HCT116 (cell line): ENCODE data around the gene GPI. TPM values are rescaled to one million over a fixed set of nuclear protein-coding genes. Genes with fewer than 3 reads are reported as not detected.
A peak's percentile ranks its signal among the peaks of the same experiment; 100 is the strongest.

Source experiments
- ATAC-seq: fragments of 200-7000 bp; cut with Tn5 transposase; 2 replicates; pipeline ENCODE4 v1.9.1; 2020; ENCODE audit warnings: mild to moderate bottlenecking, moderate library complexity
- BruUV-seq: library from RNA; stranded (reverse); fragments of 400-500 nt; replicated peaks from 2 replicates; lab custom pipeline; 2021; lab: Mats Ljungman, UMichigan
- CTCF ChIA-PET: fragments of 300-600 bp; sonication (Branson Sonifier 250); formaldehyde crosslinking; loops from one replicate; lab custom pipeline; 2021; ENCODE audit warnings: antibody characterized with exemption; lab: Charles Lee
- POLR2A ChIA-PET: fragments of 300-600, 350-600 bp; sonication (Branson Sonifier 250); formaldehyde crosslinking; loops from one replicate; lab custom pipeline; 2021; ENCODE audit warnings: antibody characterized with exemption; lab: Charles Lee
- RAD21 ChIA-PET, 2 experiments: fragments of 300-600 bp; sonication (Branson Sonifier 250); formaldehyde crosslinking; loops; one replicate each; lab custom pipeline; 2023; ENCODE audit warnings: low total read pairs in 2 of 2; ENCODE audit not compliant: uncharacterized antibody in 2 of 2, unreplicated experiment in 2 of 2, low non-redundant PET in 1 of 2; lab: Charles Lee
- DNase-seq: peaks from one replicate; pipeline ENCODE4 v3.0.0-alpha.2; 2010; ENCODE audit warnings: low read depth, low spot score
- H2AFZ ChIP-seq: fragments of 200-600 bp; shearing (Covaris generic), sonication (generic); 2 replicates; pipeline ENCODE4 v1.6.1; 2017; ENCODE audit warnings: low read depth, mixed run types, mixed read lengths, antibody characterized with exemption, low read length; ENCODE audit not compliant: poor library complexity, severe bottlenecking
- H3K27ac ChIP-seq: 2 replicates; pipeline ENCODE4 v1.5.1; 2012; ENCODE audit warnings: low read depth, low read length
- H3K27me3 ChIP-seq: fragments of 200-600 bp; sonication (generic); 2 replicates; pipeline ENCODE4 v1.6.1; 2016; ENCODE audit warnings: mixed run types, low read length, mixed read lengths; ENCODE audit not compliant: insufficient read depth
- H3K36me3 ChIP-seq, 2 experiments: fragments of 200-500 bp in 1 of 2; fragments of 200-600 bp in 1 of 2; sonication (Bioruptor generic) in 1 of 2; sonication (generic) in 1 of 2; 2 replicates each; pipeline versions ENCODE4 v1.5.1 to v1.6.1; 2014 to 2016; ENCODE audit warnings: low read length in 2 of 2, inconsistent platforms in 1 of 2, mixed read lengths in 1 of 2, mixed run types in 1 of 2; ENCODE audit not compliant: insufficient read depth in 2 of 2, control insufficient read depth in 1 of 2
- H3K4me1 ChIP-seq, 2 experiments: fragments of 200-600 bp in 1 of 2; sonication (generic) in 1 of 2; 2 replicates each; pipeline versions ENCODE4 v1.5.1 to v1.6.1; 2012 to 2017; ENCODE audit warnings: low read length in 2 of 2, inconsistent platforms in 1 of 2, mild to moderate bottlenecking in 1 of 2, mixed read lengths in 1 of 2, mixed run types in 1 of 2, moderate library complexity in 1 of 2; ENCODE audit not compliant: insufficient read depth in 2 of 2, control insufficient read depth in 1 of 2
- H3K4me2 ChIP-seq: fragments of 200-600 bp; sonication (generic); 2 replicates; pipeline ENCODE4 v1.6.1; 2017; ENCODE audit warnings: mixed run types, low read length, mixed read lengths
- H3K4me3 ChIP-seq, 2 experiments: fragments of 200-600 bp in 1 of 2; sonication (generic) in 1 of 2; replicated peaks in 1 of 2; 2 replicates each; pipeline ENCODE4 v1.5.1; 2011 to 2016; ENCODE audit warnings: low read length in 2 of 2, control low read depth in 1 of 2, low read depth in 1 of 2, mild to moderate bottlenecking in 1 of 2, mixed read lengths in 1 of 2, mixed run types in 1 of 2
- H3K79me2 ChIP-seq: fragments of 200-600 bp; sonication (generic); 2 replicates; pipeline ENCODE4 v1.6.1; 2017; ENCODE audit warnings: mild to moderate bottlenecking, mixed run types, low read length, moderate library complexity, mixed read lengths; ENCODE audit not compliant: insufficient read depth
- H3K9ac ChIP-seq: fragments of 200-600 bp; sonication (generic); 2 replicates; pipeline ENCODE4 v1.6.1; 2016; ENCODE audit warnings: low read length, mixed read lengths
- H3K9me2 ChIP-seq: fragments of 200-600 bp; sonication (generic), shearing (Covaris generic); 2 replicates; pipeline ENCODE4 v1.6.1; 2017; ENCODE audit warnings: mixed run types, mild to moderate bottlenecking, moderate library complexity; ENCODE audit not compliant: insufficient read depth
- H3K9me3 ChIP-seq, 2 experiments: fragments of 200-500 bp in 1 of 2; fragments of 200-600 bp in 1 of 2; sonication (Bioruptor generic) in 1 of 2; sonication (generic) in 1 of 2; 2 replicates each; pipeline ENCODE4 v1.6.1; 2014 to 2017; ENCODE audit warnings: low read length in 2 of 2, mixed read lengths in 2 of 2, inconsistent platforms in 1 of 2, low read depth in 1 of 2, mild to moderate bottlenecking in 1 of 2, mixed run types in 1 of 2, moderate library complexity in 1 of 2; ENCODE audit not compliant: control insufficient read depth in 1 of 2, insufficient read depth in 1 of 2
- H4K20me1 ChIP-seq: fragments of 200-600 bp; sonication (generic), shearing (Covaris generic); 2 replicates; pipeline ENCODE4 v1.6.1; 2017; ENCODE audit warnings: mixed run types, mild to moderate bottlenecking, moderate library complexity; ENCODE audit not compliant: insufficient read depth
- CEBPB ChIP-seq: IDR thresholded peaks from 2 replicates; pipeline ENCODE4 v1.6.1; 2012; ENCODE audit warnings: low read depth
- ELF1 ChIP-seq: IDR thresholded peaks from 2 replicates; pipeline ENCODE4 v1.6.1; 2012; ENCODE audit warnings: low read depth, borderline replicate concordance
- EZH2 ChIP-seq: fragments of 200-600 bp; sonication (generic); IDR thresholded peaks from 2 replicates; pipeline ENCODE4 v1.6.1; 2017; ENCODE audit warnings: antibody characterized with exemption, mixed run types
- JUND ChIP-seq: IDR thresholded peaks from 2 replicates; pipeline ENCODE4 v1.6.1; 2012
- POLR2A ChIP-seq: IDR thresholded peaks from 2 replicates; pipeline ENCODE4 v1.7.0; 2011; ENCODE audit warnings: borderline replicate concordance; ENCODE audit not compliant: insufficient read depth, insufficient read length; ENCODE audit errors: extremely low read depth
- POLR2AphosphoS5 ChIP-seq: IDR thresholded peaks from 2 replicates; pipeline ENCODE4 v1.6.1; 2011; ENCODE audit warnings: mild to moderate bottlenecking, low read depth, low read length, moderate library complexity
- SIN3A ChIP-seq: IDR thresholded peaks from 2 replicates; pipeline ENCODE4 v1.6.1; 2012; ENCODE audit warnings: low read depth
- SP1 ChIP-seq: IDR thresholded peaks from 2 replicates; pipeline ENCODE4 v1.6.1; 2012; ENCODE audit warnings: low read depth
- TCF7L2 ChIP-seq: IDR thresholded peaks from 2 replicates; pipeline ENCODE4 v1.7.0; 2011; ENCODE audit warnings: borderline replicate concordance, inconsistent platforms; ENCODE audit not compliant: insufficient read depth, insufficient read length; ENCODE audit errors: extremely low read depth
- YY1 ChIP-seq: IDR thresholded peaks from 2 replicates; pipeline ENCODE4 v1.6.1; 2011; ENCODE audit warnings: low read length, low read depth, moderate library complexity, mild to moderate bottlenecking; ENCODE audit not compliant: insufficient replicate concordance; ENCODE audit errors: extremely low read depth
- intact Hi-C: fragments of 100-400 bp; cut with micrococcal nuclease; formaldehyde crosslinking; loops from 2 replicates; pipeline ENCODE4 v1.10.0; 2022
- total RNA-seq: library from RNA; stranded (reverse); gene quantifications from one replicate; pipeline ENCODE4 v1.2.1, GENCODE V29; 2021; ENCODE audit not compliant: unreplicated experiment
- TF ChIP-seq, protein P1 (sequence below), 3 experiments: fragments of 200-600 bp in 1 of 3; sonication (generic) in 1 of 3; IDR thresholded peaks in 2 of 3; conservative IDR thresholded peaks in 1 of 3; 2 replicates each; pipeline ENCODE4 v1.5.1; 2012 to 2017; ENCODE audit warnings: low read depth in 2 of 3, low read length in 2 of 3, antibody characterized with exemption in 1 of 3, borderline replicate concordance in 1 of 3, control low read depth in 1 of 3, mild to moderate bottlenecking in 1 of 3, mixed read lengths in 1 of 3, mixed run types in 1 of 3, moderate library complexity in 1 of 3; ENCODE audit not compliant: insufficient read depth in 1 of 3
- TF ChIP-seq, protein P2 (sequence below): IDR thresholded peaks from 2 replicates; pipeline ENCODE4 v1.6.1; 2012; ENCODE audit warnings: low read depth
- TF ChIP-seq, protein P3 (sequence below): IDR thresholded peaks from 2 replicates; pipeline ENCODE4 v1.6.1; 2012
- TF ChIP-seq, protein P4 (sequence below): IDR thresholded peaks from 2 replicates; pipeline ENCODE4 v1.6.1; 2011; ENCODE audit warnings: mild to moderate bottlenecking, low read length, moderate library complexity; ENCODE audit not compliant: insufficient replicate concordance; ENCODE audit errors: extremely low read depth

The GPI gene
- total RNA-seq, 1 experiment from 2014 or later: 787 TPM

DNA sequence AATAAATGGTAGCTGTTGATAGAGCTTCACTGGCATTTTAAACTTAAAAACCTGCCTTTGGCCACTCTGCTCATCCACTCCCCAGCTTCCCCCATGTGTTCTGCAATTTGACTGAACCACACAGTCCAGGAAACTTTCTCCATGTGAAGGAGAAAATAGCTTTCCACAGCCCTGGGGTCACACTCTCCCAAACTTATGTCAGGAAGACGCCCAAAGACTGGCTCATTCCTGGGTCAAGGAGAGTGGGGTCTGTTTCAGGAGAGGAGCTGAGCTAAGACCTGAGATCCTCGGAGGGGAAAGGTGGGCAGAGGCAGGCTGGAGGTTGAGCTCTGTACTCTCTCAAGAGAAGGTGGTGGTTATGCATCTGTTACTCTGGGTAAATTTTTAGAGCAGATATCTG is 48.7 kb upstream of the GPI start:
- TF ChIP-seq YY1: no peak
- no peak for TF ChIP-seq TCF7L2
- TF ChIP-seq, protein P1, sequence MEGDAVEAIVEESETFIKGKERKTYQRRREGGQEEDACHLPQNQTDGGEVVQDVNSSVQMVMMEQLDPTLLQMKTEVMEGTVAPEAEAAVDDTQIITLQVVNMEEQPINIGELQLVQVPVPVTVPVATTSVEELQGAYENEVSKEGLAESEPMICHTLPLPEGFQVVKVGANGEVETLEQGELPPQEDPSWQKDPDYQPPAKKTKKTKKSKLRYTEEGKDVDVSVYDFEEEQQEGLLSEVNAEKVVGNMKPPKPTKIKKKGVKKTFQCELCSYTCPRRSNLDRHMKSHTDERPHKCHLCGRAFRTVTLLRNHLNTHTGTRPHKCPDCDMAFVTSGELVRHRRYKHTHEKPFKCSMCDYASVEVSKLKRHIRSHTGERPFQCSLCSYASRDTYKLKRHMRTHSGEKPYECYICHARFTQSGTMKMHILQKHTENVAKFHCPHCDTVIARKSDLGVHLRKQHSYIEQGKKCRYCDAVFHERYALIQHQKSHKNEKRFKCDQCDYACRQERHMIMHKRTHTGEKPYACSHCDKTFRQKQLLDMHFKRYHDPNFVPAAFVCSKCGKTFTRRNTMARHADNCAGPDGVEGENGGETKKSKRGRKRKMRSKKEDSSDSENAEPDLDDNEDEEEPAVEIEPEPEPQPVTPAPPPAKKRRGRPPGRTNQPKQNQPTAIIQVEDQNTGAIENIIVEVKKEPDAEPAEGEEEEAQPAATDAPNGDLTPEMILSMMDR (IDR thresholded peaks at IDR 0.05 in 2 of 3, conservative IDR thresholded peaks at IDR 0.05 in 1 of 3; ENCODE audit: borderline replicate concordance in 1 of 3, insufficient read depth in 1 of 3, low read depth in 2 of 3, low read length in 2 of 3): no peak
- no peak for TF ChIP-seq POLR2A
- no peak for TF ChIP-seq SP1
- TF ChIP-seq JUND: no peak
- TF ChIP-seq EZH2: no peak
- TF ChIP-seq CEBPB: no peak
- no peak for TF ChIP-seq POLR2AphosphoS5
- no peak for TF ChIP-seq SIN3A
- TF ChIP-seq, protein P2, sequence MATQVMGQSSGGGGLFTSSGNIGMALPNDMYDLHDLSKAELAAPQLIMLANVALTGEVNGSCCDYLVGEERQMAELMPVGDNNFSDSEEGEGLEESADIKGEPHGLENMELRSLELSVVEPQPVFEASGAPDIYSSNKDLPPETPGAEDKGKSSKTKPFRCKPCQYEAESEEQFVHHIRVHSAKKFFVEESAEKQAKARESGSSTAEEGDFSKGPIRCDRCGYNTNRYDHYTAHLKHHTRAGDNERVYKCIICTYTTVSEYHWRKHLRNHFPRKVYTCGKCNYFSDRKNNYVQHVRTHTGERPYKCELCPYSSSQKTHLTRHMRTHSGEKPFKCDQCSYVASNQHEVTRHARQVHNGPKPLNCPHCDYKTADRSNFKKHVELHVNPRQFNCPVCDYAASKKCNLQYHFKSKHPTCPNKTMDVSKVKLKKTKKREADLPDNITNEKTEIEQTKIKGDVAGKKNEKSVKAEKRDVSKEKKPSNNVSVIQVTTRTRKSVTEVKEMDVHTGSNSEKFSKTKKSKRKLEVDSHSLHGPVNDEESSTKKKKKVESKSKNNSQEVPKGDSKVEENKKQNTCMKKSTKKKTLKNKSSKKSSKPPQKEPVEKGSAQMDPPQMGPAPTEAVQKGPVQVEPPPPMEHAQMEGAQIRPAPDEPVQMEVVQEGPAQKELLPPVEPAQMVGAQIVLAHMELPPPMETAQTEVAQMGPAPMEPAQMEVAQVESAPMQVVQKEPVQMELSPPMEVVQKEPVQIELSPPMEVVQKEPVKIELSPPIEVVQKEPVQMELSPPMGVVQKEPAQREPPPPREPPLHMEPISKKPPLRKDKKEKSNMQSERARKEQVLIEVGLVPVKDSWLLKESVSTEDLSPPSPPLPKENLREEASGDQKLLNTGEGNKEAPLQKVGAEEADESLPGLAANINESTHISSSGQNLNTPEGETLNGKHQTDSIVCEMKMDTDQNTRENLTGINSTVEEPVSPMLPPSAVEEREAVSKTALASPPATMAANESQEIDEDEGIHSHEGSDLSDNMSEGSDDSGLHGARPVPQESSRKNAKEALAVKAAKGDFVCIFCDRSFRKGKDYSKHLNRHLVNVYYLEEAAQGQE: no peak
- no peak for TF ChIP-seq ELF1
- TF ChIP-seq, protein P3, sequence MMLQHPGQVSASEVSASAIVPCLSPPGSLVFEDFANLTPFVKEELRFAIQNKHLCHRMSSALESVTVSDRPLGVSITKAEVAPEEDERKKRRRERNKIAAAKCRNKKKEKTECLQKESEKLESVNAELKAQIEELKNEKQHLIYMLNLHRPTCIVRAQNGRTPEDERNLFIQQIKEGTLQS: no peak
- TF ChIP-seq, protein P4, sequence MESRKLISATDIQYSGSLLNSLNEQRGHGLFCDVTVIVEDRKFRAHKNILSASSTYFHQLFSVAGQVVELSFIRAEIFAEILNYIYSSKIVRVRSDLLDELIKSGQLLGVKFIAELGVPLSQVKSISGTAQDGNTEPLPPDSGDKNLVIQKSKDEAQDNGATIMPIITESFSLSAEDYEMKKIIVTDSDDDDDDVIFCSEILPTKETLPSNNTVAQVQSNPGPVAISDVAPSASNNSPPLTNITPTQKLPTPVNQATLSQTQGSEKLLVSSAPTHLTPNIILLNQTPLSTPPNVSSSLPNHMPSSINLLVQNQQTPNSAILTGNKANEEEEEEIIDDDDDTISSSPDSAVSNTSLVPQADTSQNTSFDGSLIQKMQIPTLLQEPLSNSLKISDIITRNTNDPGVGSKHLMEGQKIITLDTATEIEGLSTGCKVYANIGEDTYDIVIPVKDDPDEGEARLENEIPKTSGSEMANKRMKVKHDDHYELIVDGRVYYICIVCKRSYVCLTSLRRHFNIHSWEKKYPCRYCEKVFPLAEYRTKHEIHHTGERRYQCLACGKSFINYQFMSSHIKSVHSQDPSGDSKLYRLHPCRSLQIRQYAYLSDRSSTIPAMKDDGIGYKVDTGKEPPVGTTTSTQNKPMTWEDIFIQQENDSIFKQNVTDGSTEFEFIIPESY: no peak
- Histone ChIP-seq H3K9ac (no peak overlapping the region), H3K9me3 (no peaks in the 10 kb centered on the region), H3K4me2 (peak overlapping the region; percentile 47), H3K4me1 (peaks cover 10 to 28% of the 10 kb centered on the region in 2 experiments; a peak in 3 of 4 replicates), H2AFZ (no peak overlapping the region), H3K79me2 (no peaks in the 10 kb centered on the region; the same call in 1 of the 2 replicates), H4K20me1 (no peaks in the 10 kb centered on the region), H3K4me3 (no peak overlapping the region), H3K9me2 (no peaks in the 10 kb centered on the region), H3K36me3 (peaks cover 0 to 2% of the 10 kb centered on the region in 2 experiments; a peak in 1 of 4 replicates), H3K27me3 (no peaks in the 10 kb centered on the region), H3K27ac (no peak overlapping the region)
- no TSS peak for BruUV-seq
- intact Hi-C loops: no loop called here
- ChIA-PET CTCF (interaction anchor here (1.0 kb wide), 1 partner anchor 15 kb away, joined by 3 read pairs; no protein-coding TSS in a partner anchor), RAD21 (no interaction called here), POLR2A (no interaction called here)
- ATAC-seq: peak; percentile 27; the same call in 1 of the 2 replicates
- no peak for DNase-seq
